Fibroblast of the conjunctiva (primary cell): ENCODE measurements around the gene ADPRS.

Experiments
- DNase-seq: peaks from one replicate; pipeline ENCODE4 v3.0.0-alpha.2; 2010; ENCODE audit warnings: low read depth

ADPRS gene

GRCh38 chr1:36088577-36089392 is at the start of gene ADPRS:
ADPRS (plus strand) TSS chr1:36088892; CDS start chr1:36088905, 13 bp downstream.
- peak; percentile 69 for DNase-seq

- no peak for DNase-seq
Observed at GRCh38 chr1:36040238-36040637, 48.5 kb upstream of the ADPRS start.

GRCh38 chr1:36051821-36052220 is 36.9 kb upstream of the ADPRS start:
- no peak for DNase-seq

- DNase-seq = no peak
Observed at GRCh38 chr1:36053978-36054377, 34.7 kb upstream of the ADPRS start.

GRCh38 chr1:36055706-36056105 is 33.0 kb upstream of the ADPRS start:
- no peak for DNase-seq

- no peak for DNase-seq
Observed at GRCh38 chr1:36062315-36062714, 26.4 kb upstream of the ADPRS start.

GRCh38 chr1:36067871-36068270 is 20.8 kb upstream of the ADPRS start:
- no peak for DNase-seq

- no peak for DNase-seq
Observed at GRCh38 chr1:36068866-36069265, 19.8 kb upstream of the ADPRS start.

- no peak for DNase-seq
Observed at GRCh38 chr1:36070349-36070748, 18.3 kb upstream of the ADPRS start.

- DNase-seq = no peak
Observed at GRCh38 chr1:36076979-36077573, 11.6 kb upstream of the ADPRS start.

GRCh38 chr1:36080236-36080635 is 8.5 kb upstream of the ADPRS start:
- DNase-seq = no peak

- DNase-seq = no peak
Observed at GRCh38 chr1:36080801-36081200, 7.9 kb upstream of the ADPRS start.

GRCh38 chr1:36081926-36082485 is 6.7 kb upstream of the ADPRS start:
- no peak for DNase-seq

GRCh38 chr1:36083219-36083618 is 5.5 kb upstream of the ADPRS start:
- no peak for DNase-seq

GRCh38 chr1:36083635-36084496 is 4.8 kb upstream of the ADPRS start, which contains the start of gene TEKT2:
TEKT2 (plus strand) TSS chr1:36084094; CDS start chr1:36084922, 828 bp downstream.
- no peak for DNase-seq

- no peak for DNase-seq
Observed at GRCh38 chr1:36084497-36085115, 4.1 kb upstream of the ADPRS start.

GRCh38 chr1:36085126-36085525 is 3.6 kb upstream of the ADPRS start:
- no peak for DNase-seq

- DNase-seq = no peak
Observed at GRCh38 chr1:36085686-36086526, 2.8 kb upstream of the ADPRS start.

GRCh38 chr1:36086529-36087232 is 2.0 kb upstream of the ADPRS start:
- DNase-seq = no peak
